ENCODE data around the gene EIF4A2. TPM values are rescaled to one million over a fixed set of nuclear protein-coding genes. Genes with fewer than 3 reads are reported as not detected.
"Not testable (repeated sequence)": the region's sequence is repeated elsewhere in the genome, so short reads cannot be mapped to it uniquely, and the experiment has no call there.

The EIF4A2 gene
- total RNA-seq, 1 donor from 2014 or later: 559 TPM

DNA sequence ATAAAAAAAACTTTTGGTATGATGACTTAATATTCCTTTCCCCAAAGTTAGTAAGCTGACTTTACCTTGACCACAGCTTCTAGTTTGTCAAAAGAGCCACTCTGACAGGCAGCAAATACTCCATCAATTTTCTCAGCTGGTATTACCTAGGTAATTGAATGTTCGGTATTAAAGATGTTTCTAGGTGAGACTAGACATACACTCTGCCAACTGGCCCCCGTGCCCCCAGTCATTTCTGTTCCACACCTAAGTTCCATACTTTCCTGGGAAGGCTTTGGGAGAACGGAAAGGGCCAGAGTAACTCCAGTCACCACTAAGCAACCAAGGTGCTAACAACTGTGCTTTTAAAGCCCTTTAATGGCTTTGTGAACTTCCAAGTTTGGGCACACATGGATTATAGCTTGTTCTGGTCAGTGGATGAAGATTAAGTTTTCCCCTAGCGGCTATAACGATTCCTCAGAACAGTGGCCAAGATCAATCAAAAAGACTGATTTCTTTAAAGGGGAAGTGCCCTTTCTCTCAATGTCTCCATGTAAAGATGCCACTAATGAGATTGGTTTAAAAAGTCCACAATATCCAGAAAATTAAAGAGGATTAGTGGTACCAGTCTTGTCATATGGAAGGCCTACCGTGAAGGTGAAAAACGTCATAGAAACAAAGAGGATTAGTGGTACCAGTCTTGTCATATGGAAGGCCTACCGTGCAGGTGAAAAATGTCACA is 7.0 kb downstream of the EIF4A2 start:
- Mint-ChIP-seq H3K9me3 (no peaks in the 10 kb centered on the region), H3K4me3 (no peak overlapping the region), H3K27ac (peak overlapping the region; percentile 59), H3K27me3 (ENCODE audit: low read depth) (no peaks in the 10 kb centered on the region), H3K36me3 (peaks cover 46% of the 10 kb centered on the region), H3K4me1 (peaks cover 30% of the 10 kb centered on the region)
- TF ChIP-seq, protein P1, sequence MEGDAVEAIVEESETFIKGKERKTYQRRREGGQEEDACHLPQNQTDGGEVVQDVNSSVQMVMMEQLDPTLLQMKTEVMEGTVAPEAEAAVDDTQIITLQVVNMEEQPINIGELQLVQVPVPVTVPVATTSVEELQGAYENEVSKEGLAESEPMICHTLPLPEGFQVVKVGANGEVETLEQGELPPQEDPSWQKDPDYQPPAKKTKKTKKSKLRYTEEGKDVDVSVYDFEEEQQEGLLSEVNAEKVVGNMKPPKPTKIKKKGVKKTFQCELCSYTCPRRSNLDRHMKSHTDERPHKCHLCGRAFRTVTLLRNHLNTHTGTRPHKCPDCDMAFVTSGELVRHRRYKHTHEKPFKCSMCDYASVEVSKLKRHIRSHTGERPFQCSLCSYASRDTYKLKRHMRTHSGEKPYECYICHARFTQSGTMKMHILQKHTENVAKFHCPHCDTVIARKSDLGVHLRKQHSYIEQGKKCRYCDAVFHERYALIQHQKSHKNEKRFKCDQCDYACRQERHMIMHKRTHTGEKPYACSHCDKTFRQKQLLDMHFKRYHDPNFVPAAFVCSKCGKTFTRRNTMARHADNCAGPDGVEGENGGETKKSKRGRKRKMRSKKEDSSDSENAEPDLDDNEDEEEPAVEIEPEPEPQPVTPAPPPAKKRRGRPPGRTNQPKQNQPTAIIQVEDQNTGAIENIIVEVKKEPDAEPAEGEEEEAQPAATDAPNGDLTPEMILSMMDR (IDR thresholded peaks at IDR 0.05; ENCODE audit: unreplicated experiment): no peak
- no peak for DNase-seq (ENCODE audit: low spot score in 2 of 2, unreplicated experiment in 2 of 2)

DNA sequence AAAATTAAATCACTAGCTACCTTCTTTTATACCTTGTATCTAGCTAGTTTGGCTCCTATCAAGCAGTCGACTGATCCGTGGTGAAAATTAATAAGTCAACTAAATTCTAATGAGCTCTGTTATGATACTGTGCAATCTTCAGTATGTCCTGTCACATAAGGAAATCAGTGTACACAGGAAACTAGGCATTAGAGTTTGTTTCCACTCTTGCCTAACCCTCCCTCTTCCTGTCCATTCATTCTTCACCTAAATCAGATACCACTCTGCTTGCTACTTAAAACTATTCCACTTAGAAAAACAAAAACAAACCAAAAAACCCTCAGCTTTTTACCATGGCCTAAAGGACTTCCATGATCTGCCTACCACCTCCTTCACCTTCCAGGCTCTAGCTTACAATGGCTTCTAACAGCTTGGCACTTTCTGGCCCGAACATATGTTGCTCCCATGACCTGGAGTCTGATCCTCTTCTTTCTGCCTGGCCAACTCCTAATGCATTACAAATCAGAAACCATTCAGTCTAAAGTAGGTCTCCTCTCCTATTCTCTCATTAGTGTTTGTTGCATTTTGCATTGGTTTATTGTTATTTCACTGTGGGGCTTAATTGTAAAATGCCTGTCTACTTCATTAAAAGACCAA is 15.0 kb downstream of the EIF4A2 start:
- no peak overlapping the region for H3K4me3 Mint-ChIP-seq
- H3K36me3 Mint-ChIP-seq: peaks cover 22% of the 10 kb centered on the region
- DNase-seq (ENCODE audit: low spot score in 2 of 2, unreplicated experiment in 2 of 2): no peak
- TF ChIP-seq, protein P1 (IDR thresholded peaks at IDR 0.05; ENCODE audit: unreplicated experiment): no peak
- no peaks in the 10 kb centered on the region for H3K27me3 Mint-ChIP-seq (ENCODE audit: low read depth)
- H3K4me1 Mint-ChIP-seq: no peaks in the 10 kb centered on the region
- H3K9me3 Mint-ChIP-seq: no peaks in the 10 kb centered on the region
- H3K27ac Mint-ChIP-seq: no peak overlapping the region

DNA sequence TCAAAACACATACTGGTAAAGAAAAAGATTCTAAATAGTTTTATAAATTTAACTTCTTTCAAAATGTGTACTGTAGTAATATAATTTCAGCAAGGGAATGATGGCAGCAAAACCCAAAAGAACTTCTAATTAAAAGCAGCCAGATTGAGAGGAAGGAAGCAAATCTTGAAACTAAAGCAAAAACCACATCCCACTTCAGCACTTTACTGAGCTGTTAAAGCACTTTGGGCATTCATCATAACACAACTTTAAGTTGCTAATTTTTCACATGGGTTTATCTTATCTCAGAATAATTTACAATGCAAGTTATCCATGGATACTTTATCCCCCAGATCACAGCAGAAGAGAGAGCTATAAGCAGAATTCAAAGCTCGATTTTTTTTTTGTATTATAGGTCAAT is 16.9 kb downstream of the EIF4A2 start:
- no peak for DNase-seq (ENCODE audit: low spot score in 2 of 2, unreplicated experiment in 2 of 2)
- TF ChIP-seq, protein P1 (IDR thresholded peaks at IDR 0.05; ENCODE audit: unreplicated experiment): no peak
- peaks cover under 1% of the 10 kb centered on the region for H3K4me1 Mint-ChIP-seq
- peaks cover 12% of the 10 kb centered on the region for H3K36me3 Mint-ChIP-seq
- H3K27me3 Mint-ChIP-seq (ENCODE audit: low read depth): no peaks in the 10 kb centered on the region
- H3K4me3 Mint-ChIP-seq: no peak overlapping the region
- no peak overlapping the region for H3K27ac Mint-ChIP-seq
- H3K9me3 Mint-ChIP-seq: no peaks in the 10 kb centered on the region

DNA sequence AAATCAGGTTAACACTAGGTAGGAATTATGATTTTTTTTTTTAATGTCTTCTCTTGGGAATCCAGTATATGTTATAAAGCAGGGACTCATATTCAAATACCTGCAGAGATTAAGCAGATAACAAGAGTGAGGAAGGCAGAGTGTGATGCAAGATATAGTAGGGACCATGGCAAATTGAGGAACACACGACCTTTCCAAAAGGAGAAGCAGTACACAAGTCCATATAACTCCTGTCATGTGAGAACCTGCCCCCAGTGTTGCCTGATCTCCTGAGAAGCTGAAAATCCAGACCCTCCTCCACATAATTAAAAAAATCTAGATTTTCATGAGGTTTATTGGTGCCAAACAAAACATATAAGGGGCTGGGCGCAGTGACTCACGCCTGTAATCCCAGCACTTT is 19.3 kb downstream of the EIF4A2 start:
- no peak overlapping the region for H3K27ac Mint-ChIP-seq
- no peaks in the 10 kb centered on the region for H3K27me3 Mint-ChIP-seq (ENCODE audit: low read depth)
- no peak overlapping the region for H3K4me3 Mint-ChIP-seq
- H3K9me3 Mint-ChIP-seq: no peaks in the 10 kb centered on the region
- H3K4me1 Mint-ChIP-seq: peaks cover 12% of the 10 kb centered on the region
- TF ChIP-seq, protein P1 (IDR thresholded peaks at IDR 0.05; ENCODE audit: unreplicated experiment): no peak
- H3K36me3 Mint-ChIP-seq: peaks cover 12% of the 10 kb centered on the region
- DNase-seq (ENCODE audit: low spot score in 2 of 2, unreplicated experiment in 2 of 2): no peak

DNA sequence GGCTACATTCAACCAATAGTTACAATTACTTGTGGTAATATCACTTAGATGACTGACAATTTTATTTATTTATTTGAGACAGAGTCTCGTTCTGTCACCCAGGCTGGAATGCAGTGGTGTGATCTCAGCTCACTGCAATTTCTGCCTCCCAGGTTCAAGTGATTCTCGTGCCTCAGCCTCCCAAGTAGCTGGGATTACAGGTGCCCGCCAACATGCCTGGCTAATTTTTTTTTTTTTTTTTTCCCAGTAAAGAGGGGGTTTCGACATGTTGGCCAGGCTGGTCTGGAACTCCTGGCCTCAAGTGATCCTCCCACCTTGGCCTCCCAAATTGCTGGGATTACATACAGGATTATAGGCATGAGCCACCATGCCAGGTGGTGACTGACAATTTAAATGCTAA is 20.1 kb downstream of the EIF4A2 start:
- H3K4me3 Mint-ChIP-seq; H3K27me3 Mint-ChIP-seq (ENCODE audit: low read depth); H3K27ac Mint-ChIP-seq; H3K9me3 Mint-ChIP-seq; DNase-seq (ENCODE audit: low spot score in 2 of 2, unreplicated experiment in 2 of 2): not testable (repeated sequence)
- Mint-ChIP-seq H3K36me3 (peaks cover 12% of the 10 kb centered on the region), H3K4me1 (peaks cover 12% of the 10 kb centered on the region)

Data from mesothelial cell of epicardium (in vitro differentiated cells).